ENCODE measurements around the gene CDK16. TPM values are rescaled to one million over a fixed set of nuclear protein-coding genes. Genes with fewer than 3 reads are reported as not detected.
"Not testable (repeated sequence)": the region's sequence is repeated elsewhere in the genome, so short reads cannot be mapped to it uniquely, and the experiment has no call there.

The CDK16 gene
- total RNA-seq, 1 experiment from 2014 or later = 82.1 TPM

- Histone ChIP-seq H3K4me2 (no peak overlapping the region), H3K27ac (no peak overlapping the region), H3K27me3 (ENCODE audit: insufficient read depth, low read depth) (no peaks in the 10 kb centered on the region), H4K20me1 (ENCODE audit: insufficient read depth) (no peaks in the 10 kb centered on the region), H2AFZ (no peak overlapping the region), H3K36me3 (ENCODE audit: low read depth) (no peaks in the 10 kb centered on the region), H3K4me3 (no peak overlapping the region), H3K9me3 (ENCODE audit: insufficient read depth, low read depth) (no peaks in the 10 kb centered on the region), H3F3A (ENCODE audit: insufficient read depth, low read depth) (no peaks in the 10 kb centered on the region), H3K4me1 (replicated peaks; ENCODE audit: insufficient read depth) (no peaks in the 10 kb centered on the region), H3K9me2 (ENCODE audit: insufficient read depth) (no peaks in the 10 kb centered on the region), H3K79me2 (ENCODE audit: low read depth) (no peaks in the 10 kb centered on the region)
- ChIA-PET CTCF (no interaction called here), POLR2A (ENCODE audit: unreplicated experiment) (no interaction called here)
- intact Hi-C loops (cut with micrococcal nuclease; ENCODE audit: unreplicated experiment) = no loop called here
- BruUV-seq (replicated peaks) = no TSS peak
- no peak for TF ChIP-seq EZH2 (IDR thresholded peaks at IDR 0.05; ENCODE audit: low read depth)
- no peak for DNase-seq
These were observed 31.5 kb downstream of the CDK16 start for GRCh38 chrX:47250017-47250347.

GRCh38 chrX:47257620-47258019 is 39.1 kb downstream of the CDK16 start:
- H3K79me2 ChIP-seq (ENCODE audit: low read depth) = not testable (repeated sequence)

GRCh38 chrX:47264483-47265173 is 46.1 kb downstream of the CDK16 start:
- H3F3A ChIP-seq (ENCODE audit: insufficient read depth, low read depth) = no peaks in the 10 kb centered on the region
- H3K4me1 ChIP-seq (replicated peaks; ENCODE audit: insufficient read depth) = no peaks in the 10 kb centered on the region
- no peak for DNase-seq
- no peaks in the 10 kb centered on the region for H3K9me2 ChIP-seq (ENCODE audit: insufficient read depth)
- H2AFZ ChIP-seq = no peak overlapping the region
- POLR2A ChIA-PET (ENCODE audit: unreplicated experiment) = no interaction called here
- no peak for TF ChIP-seq CTCF (conservative IDR thresholded peaks at IDR 0.05)
- no peak for TF ChIP-seq EZH2 (IDR thresholded peaks at IDR 0.05; ENCODE audit: low read depth)
- no peak overlapping the region for H3K4me2 ChIP-seq
- no peak overlapping the region for H3K27ac ChIP-seq
- no TSS peak for BruUV-seq (replicated peaks)
- CTCF ChIA-PET = no interaction called here
- H3K9me3 ChIP-seq (ENCODE audit: insufficient read depth, low read depth) = no peaks in the 10 kb centered on the region
- no peak overlapping the region for H3K4me3 ChIP-seq
- no peaks in the 10 kb centered on the region for H3K27me3 ChIP-seq (ENCODE audit: insufficient read depth, low read depth)
- no peaks in the 10 kb centered on the region for H4K20me1 ChIP-seq (ENCODE audit: insufficient read depth)
- H3K36me3 ChIP-seq (ENCODE audit: low read depth) = no peaks in the 10 kb centered on the region
- intact Hi-C loops (cut with micrococcal nuclease; ENCODE audit: unreplicated experiment) = no loop called here
- no peaks in the 10 kb centered on the region for H3K79me2 ChIP-seq (ENCODE audit: low read depth)

More at GRCh38 chrX:47257620-47258019, 39.1 kb downstream of the CDK16 start:
- intact Hi-C loops (cut with micrococcal nuclease; ENCODE audit: unreplicated experiment); H3K4me3 ChIP-seq; H3K27me3 ChIP-seq (ENCODE audit: insufficient read depth, low read depth); H3K27ac ChIP-seq; BruUV-seq (replicated peaks); POLR2A ChIA-PET (ENCODE audit: unreplicated experiment); H3K9me3 ChIP-seq (ENCODE audit: insufficient read depth, low read depth); H4K20me1 ChIP-seq (ENCODE audit: insufficient read depth); H3K9me2 ChIP-seq (ENCODE audit: insufficient read depth); H3K36me3 ChIP-seq (ENCODE audit: low read depth); H3K4me1 ChIP-seq (replicated peaks; ENCODE audit: insufficient read depth); H3K4me2 ChIP-seq; DNase-seq; H2AFZ ChIP-seq; CTCF ChIA-PET; H3F3A ChIP-seq (ENCODE audit: insufficient read depth, low read depth): not testable (repeated sequence)

- no peaks in the 10 kb centered on the region for H4K20me1 ChIP-seq (ENCODE audit: insufficient read depth)
- no peak for DNase-seq
- CTCF ChIA-PET = no interaction called here
- no peaks in the 10 kb centered on the region for H3K9me3 ChIP-seq (ENCODE audit: insufficient read depth, low read depth)
- no peaks in the 10 kb centered on the region for H3K27me3 ChIP-seq (ENCODE audit: insufficient read depth, low read depth)
- intact Hi-C loops (cut with micrococcal nuclease; ENCODE audit: unreplicated experiment) = no loop called here
- H2AFZ ChIP-seq = no peak overlapping the region
- H3K36me3 ChIP-seq (ENCODE audit: low read depth) = no peaks in the 10 kb centered on the region
- no peak overlapping the region for H3K4me3 ChIP-seq
- TF ChIP-seq CTCF (conservative IDR thresholded peaks at IDR 0.05) (no peak), EZH2 (IDR thresholded peaks at IDR 0.05; ENCODE audit: low read depth) (no peak)
- H3F3A ChIP-seq (ENCODE audit: insufficient read depth, low read depth) = no peaks in the 10 kb centered on the region
- no peaks in the 10 kb centered on the region for H3K9me2 ChIP-seq (ENCODE audit: insufficient read depth)
- no peak overlapping the region for H3K27ac ChIP-seq
- H3K4me1 ChIP-seq (replicated peaks; ENCODE audit: insufficient read depth) = no peaks in the 10 kb centered on the region
- H3K4me2 ChIP-seq = no peak overlapping the region
- BruUV-seq (replicated peaks) = no TSS peak
- H3K79me2 ChIP-seq (ENCODE audit: low read depth) = no peaks in the 10 kb centered on the region
- POLR2A ChIA-PET (ENCODE audit: unreplicated experiment) = no interaction called here
These were observed 48.2 kb downstream of the CDK16 start for GRCh38 chrX:47266643-47267042.

All from PC-9 (cell line).